ENCODE data around the gene KCTD5.
"Not testable (repeated sequence)": the region's sequence is repeated elsewhere in the genome, so short reads cannot be mapped to it uniquely, and the experiment has no call there.

- TF ChIP-seq CTCF, POLR2A (IDR thresholded peaks at IDR 0.05): not testable (repeated sequence)
These were observed 5.4 kb upstream of the KCTD5 start for GRCh38 chr16:2676937-2677336.
